Measurements from ENCODE around the gene IL16.

Gene IL16

DNA sequence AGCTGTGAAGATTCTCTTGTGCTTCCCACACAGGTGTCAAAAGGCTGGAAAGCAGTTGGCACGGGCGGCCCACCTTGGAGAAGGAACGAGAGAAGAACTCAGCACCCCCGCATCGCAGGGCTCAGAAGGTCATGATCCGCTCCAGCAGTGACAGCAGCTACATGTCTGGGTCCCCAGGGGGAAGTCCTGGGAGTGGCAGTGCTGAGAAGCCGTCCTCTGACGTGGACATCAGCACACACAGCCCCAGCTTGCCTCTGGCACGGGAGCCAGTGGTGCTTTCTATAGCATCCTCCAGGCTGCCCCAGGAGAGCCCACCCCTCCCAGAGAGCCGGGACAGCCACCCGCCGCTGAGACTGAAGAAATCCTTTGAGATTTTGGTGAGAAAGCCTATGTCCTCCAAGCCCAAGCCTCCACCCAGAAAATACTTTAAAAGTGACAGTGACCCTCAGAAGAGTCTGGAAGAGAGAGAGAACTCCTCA lies 95.9 kb downstream of the IL16 start:
- FAIRE-seq: no peak

GRCh38 chr15:81293728-81294515 lies 97.2 kb downstream of the IL16 start:
- FAIRE-seq: no peak
- DNase-seq (ENCODE audit: low spot score): no peak

More for the DNA sequence above, 95.9 kb downstream of the IL16 start:
- DNase-seq (ENCODE audit: low spot score): no peak

DNA sequence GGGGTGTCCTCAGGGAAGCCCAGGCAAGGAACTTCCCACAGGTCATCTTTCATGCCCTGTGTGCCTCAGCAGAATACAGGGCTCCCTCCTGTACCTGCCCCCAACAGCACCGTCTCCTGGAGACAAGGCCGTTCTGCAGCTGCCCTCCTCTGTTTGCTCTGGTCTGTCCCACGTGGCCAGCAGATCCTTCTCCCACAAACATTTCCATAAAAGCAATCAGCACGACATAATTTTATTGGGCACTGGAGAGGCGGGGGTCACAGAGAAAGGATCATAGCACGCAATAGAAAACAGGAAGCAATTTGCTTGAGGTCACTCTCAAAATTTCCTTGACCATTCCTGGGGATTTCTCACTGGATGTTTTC lies 97.8 kb downstream of the IL16 start:
- FAIRE-seq (no peak), DNase-seq (ENCODE audit: low spot score) (no peak)

DNA sequence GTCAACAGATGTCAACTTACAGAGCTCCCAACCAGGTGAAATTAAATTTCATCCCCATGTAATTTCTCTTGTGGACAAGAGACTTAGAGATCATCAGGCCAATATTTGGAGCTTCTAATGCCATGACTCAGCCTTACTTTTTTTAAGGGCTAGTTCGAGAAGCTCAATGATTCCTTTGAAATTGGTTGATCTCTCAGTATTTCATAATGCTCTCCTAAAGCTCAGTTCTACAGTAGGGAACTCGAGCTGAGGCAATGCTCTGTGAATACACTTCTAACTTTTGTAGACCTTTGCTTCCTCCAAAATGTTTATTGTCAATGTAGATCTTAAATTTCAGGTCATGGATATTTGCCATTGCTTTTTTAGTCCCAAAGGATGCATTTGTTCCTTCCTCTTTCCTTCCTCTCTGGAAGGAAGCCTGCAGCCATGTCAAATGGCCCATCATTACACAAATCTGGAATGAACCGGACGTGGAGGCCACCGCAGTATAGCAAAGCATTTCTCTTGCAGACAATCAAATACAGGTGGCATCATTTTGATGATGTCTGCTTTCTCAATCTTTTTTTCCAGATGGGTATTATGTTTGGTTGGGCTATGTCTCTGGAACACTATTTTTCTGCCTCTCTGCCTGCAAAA lies 98.9 kb downstream of the IL16 start:
- FAIRE-seq: no peak

GRCh38 chr15:81296186-81296585 lies 99.5 kb downstream of the IL16 start:
- FAIRE-seq: no peak
- DNase-seq (ENCODE audit: low spot score): no peak

More for the DNA sequence above, 98.9 kb downstream of the IL16 start:
- DNase-seq (ENCODE audit: low spot score): no peak

- no peak for FAIRE-seq
- no peak for DNase-seq (ENCODE audit: low spot score)
Measured at GRCh38 chr15:81296673-81297072, 100.0 kb downstream of the IL16 start.

DNA sequence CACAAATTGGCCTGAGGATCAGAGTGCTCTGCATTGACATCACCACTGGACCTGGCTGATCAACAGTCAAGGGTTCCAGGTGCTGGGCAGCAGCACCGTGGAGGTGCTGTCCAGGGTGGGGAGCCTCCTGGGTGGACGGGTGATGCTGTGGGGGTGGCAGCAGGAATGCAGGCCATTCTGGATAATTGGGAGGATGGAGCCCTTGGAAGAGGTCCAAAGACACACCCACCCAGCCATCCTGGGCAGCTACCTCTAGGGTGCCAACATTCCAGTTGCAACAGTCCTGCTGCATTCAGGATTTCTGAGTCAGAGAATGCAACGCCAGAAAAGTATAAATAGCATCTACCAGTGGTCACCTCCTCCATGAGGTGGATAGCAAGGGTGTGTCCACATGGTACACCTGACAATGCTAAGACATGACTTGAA lies 100.5 kb downstream of the IL16 start:
- DNase-seq (ENCODE audit: low spot score) (peak; percentile 55), FAIRE-seq (no peak)

DNA sequence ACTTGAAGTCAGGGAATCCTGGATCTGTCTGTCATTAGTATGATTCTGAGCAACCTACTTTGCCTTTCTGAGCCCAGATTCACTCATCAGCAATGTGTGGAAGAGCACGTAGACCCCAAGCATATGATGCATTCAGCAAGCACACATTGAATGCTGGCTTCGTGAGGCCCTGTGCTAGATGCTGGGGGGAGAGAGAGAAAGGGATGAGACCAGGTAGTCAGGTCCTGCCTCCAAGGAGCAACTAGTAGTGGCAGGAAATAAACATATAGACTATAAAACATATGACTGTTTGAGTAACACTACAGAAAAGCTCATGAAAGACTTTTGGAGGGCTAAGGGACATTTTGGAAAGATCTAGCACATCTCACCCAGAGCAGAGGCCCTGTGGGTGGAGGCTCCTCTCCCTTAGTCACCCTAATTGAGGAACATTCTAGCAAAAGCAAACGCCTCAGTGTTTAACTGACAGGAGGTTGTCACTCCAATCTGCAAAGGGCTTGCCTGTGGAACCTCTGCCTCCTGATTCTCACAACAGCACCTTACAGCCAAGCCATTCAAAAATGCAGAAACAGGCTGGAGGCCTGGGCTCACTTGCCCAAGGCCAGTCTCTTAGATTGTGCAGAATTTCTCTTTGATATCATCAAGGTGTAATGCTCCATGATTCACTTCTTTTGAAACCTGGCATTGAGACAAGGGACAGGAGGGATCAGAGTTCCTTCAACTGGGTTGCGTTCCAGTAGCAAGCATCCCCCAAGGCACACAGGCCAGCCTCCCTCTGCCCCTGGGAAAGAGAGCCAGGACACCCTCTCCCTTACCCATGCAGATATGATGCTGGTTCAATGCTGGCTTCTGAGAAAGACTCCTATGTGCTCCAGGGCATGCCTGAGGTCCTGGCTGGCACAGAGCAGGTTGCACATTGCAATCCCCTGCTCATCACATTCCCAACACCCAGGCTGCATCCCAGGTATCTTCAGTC lies 101.2 kb downstream of the IL16 start:
- DNase-seq (ENCODE audit: low spot score): no peak
- no peak for FAIRE-seq

DNA sequence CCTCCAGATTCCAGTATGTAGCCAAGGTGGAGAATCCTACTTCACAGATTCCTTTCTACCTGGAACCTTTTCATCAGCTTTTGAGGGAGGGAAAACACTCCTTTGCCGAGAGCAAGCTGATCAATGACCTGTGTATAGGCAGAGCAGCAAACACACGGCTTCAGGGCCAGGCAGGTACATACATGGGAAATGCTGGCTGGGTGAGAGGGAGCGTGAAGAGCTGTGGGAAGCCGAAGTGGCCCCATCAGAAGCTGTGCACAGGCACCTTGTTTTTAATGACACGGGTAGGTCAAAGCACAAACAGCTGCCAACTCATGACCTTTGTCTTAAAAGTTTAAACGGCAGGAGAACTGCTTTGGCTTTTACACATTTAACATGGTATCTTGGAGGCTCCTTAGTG lies 101.9 kb downstream of the IL16 start:
- FAIRE-seq (no peak), DNase-seq (ENCODE audit: low spot score) (no peak)

DNA sequence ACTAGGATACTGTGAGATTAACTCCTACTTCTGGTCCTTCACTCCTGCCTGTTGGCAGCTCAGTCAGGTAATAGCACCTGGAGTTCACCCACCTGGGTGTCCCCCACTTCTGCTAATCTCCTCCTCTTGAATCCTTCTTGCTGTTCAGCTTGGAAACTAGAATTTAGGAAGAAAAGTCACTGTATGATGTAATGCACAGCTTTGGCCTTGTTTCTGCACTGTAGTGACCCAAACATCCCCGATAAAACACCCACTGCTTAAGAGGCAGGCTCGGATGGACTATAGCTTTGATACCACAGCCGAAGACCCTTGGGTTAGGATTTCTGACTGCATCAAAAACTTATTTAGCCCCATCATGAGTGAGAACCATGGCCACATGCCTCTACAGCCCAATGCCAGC lies 102.5 kb downstream of the IL16 start:
- FAIRE-seq (no peak), DNase-seq (ENCODE audit: low spot score) (no peak)

- FAIRE-seq: no peak
- no peak for DNase-seq (ENCODE audit: low spot score)
Measured at GRCh38 chr15:81299630-81300273, 103.1 kb downstream of the IL16 start.

- no peak for DNase-seq (ENCODE audit: low spot score)
- FAIRE-seq: no peak
Measured at GRCh38 chr15:81301385-81301784, 104.7 kb downstream of the IL16 start.

GRCh38 chr15:81301815-81302399 lies 105.2 kb downstream of the IL16 start:
- FAIRE-seq (no peak), DNase-seq (ENCODE audit: low spot score) (no peak)

- FAIRE-seq: no peak
- no peak for DNase-seq (ENCODE audit: low spot score)
Measured at GRCh38 chr15:81302701-81303109, 106.0 kb downstream of the IL16 start.

DNA sequence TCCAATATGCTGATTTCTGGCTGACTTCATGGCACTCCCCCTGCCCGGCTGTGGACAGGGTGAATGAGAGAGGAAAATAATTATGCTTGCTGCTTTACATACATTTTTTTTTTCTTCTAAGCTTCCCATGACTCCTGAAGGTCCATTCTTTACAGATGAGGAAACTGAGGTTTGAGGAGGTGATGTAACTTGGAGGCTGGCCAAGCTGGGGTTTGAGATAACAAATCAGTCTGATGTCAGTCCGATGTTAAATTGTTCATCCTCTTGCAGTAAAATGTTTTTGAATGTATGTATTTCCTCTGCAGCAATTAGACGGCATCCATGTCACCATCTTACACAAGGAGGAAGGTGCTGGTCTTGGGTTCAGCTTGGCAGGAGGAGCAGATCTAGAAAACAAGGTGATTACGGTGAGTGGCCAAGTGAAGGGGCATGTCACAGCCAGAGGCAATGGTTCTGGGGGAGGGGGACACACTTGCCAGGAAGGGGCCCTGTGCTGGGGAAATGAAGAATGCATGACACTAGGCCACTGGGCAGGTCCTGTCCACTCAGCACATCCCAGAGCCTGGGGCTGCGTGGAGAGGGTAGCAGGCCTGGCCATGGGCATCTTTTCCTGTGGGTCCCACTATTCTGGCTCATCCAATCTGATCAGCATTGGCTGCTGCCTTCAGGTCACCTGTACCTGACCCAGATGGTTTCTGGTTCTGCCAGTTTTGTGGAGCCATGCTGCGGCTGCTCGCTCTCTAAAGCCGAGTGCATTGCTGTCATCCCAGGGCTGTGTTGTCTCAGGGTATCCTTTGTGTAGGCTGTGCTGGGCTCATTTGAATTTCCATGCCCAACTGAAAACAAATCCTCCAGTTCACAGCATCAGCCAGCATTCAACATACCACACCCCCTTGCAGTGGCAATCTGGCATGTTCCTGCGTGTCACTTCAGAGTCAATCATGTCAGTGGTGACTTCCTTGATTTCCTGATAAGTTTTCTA lies 106.9 kb downstream of the IL16 start:
- FAIRE-seq (no peak), DNase-seq (ENCODE audit: low spot score) (peak; percentile 3)

DNA sequence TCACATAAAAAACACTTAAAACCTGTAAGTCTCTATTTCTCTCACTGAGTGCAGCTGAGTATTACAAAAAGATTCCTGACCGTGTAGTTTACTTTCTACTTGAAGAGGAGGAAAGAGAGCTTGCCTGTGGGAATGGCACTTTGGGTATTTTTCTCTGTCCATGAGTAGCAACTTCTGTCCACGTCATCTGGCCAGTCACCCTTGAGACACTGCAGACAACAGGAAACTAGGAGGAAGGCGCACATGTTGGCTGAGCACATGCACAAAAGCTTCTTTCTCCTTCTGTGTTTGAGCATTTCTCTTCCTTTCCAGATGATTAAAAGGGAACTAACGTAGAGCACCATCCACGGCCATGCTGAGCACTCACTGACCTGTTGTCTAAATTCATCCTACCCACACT lies 107.5 kb downstream of the IL16 start:
- DNase-seq (ENCODE audit: low spot score): peak; percentile 5
- no peak for FAIRE-seq

DNA sequence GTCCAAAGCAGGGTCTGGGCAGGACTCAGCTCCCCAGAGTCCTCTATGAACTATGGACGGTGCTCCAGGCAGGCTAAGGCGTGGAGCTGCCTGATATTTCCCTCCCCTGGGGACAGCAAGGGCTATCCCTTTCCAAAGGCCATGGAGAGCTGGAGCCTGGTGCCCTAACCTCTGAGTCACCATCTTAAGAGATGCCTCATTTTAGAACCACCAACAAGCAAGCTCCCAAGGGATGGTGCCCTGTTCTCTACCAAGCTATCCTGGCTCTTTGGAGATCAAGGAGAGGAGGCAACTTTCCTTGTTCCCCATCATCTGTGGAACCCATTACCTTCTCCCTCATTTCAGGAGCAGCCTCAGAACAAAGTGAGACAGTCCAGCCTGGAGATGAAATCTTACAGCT lies 111.6 kb downstream of the IL16 start:
- DNase-seq (ENCODE audit: low spot score): no peak
- no peak for FAIRE-seq

DNA sequence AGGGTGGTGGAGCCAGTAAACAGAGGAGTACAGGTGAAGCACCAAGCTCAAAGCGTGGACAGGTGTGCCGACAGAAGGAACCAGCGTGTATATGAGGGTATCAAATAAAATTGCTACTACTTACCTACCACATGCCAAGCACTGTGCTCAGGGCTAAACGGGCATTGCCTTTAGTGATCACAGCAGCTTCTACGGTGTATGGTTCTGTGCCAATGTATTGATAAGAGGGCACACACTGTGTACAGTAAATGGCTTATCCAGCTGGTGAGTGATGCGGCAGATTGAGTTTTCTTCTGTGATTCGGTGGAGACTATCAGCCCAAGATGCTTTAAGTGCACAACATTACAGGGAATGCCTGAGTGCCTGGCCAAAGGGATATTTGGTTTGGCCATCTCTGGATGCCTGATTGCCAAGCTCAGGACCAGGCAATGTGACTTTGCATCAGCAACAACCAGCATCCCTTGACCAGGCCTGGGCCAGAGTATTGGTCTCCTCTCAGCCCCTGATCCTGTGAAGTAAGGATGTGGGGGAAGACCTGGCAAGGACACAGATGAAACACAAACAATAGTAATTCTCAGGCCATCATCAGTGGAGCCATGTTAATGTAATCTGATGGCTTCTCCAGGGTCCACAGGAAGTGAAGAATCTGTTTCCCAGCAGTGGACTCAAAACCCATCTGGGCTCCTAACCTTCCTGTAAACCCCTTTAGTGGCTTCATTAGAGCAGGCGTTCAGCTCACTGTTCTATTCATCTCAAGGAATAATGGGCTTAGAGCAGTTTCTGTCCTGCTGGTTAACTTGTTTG lies 113.2 kb downstream of the IL16 start:
- no peak for DNase-seq (ENCODE audit: low spot score)
- FAIRE-seq: no peak

- FAIRE-seq: no peak
Measured at GRCh38 chr15:81310480-81310879, 113.8 kb downstream of the IL16 start.

More at GRCh38 chr15:81310480-81310879, 113.8 kb downstream of the IL16 start:
- no peak for DNase-seq (ENCODE audit: low spot score)
